ENCODE data around the gene GADL1.

- TF ChIP-seq, protein P1, sequence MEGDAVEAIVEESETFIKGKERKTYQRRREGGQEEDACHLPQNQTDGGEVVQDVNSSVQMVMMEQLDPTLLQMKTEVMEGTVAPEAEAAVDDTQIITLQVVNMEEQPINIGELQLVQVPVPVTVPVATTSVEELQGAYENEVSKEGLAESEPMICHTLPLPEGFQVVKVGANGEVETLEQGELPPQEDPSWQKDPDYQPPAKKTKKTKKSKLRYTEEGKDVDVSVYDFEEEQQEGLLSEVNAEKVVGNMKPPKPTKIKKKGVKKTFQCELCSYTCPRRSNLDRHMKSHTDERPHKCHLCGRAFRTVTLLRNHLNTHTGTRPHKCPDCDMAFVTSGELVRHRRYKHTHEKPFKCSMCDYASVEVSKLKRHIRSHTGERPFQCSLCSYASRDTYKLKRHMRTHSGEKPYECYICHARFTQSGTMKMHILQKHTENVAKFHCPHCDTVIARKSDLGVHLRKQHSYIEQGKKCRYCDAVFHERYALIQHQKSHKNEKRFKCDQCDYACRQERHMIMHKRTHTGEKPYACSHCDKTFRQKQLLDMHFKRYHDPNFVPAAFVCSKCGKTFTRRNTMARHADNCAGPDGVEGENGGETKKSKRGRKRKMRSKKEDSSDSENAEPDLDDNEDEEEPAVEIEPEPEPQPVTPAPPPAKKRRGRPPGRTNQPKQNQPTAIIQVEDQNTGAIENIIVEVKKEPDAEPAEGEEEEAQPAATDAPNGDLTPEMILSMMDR (conservative IDR thresholded peaks at IDR 0.05), result no peak
- no peak for TF ChIP-seq EZH2 (IDR thresholded peaks at IDR 0.05; ENCODE audit: low read depth)
These were observed 173.2 kb downstream of the GADL1 start for GRCh38 chr3:30721314-30721634.

Data from PC-9 (cell line).